ENCODE measurements around the gene SLC22A12. TPM values are rescaled to one million over a fixed set of nuclear protein-coding genes. Genes with fewer than 3 reads are reported as not detected.

The SLC22A12 gene
- total RNA-seq, 2 donors from 2014 or later, result not detected

DNA sequence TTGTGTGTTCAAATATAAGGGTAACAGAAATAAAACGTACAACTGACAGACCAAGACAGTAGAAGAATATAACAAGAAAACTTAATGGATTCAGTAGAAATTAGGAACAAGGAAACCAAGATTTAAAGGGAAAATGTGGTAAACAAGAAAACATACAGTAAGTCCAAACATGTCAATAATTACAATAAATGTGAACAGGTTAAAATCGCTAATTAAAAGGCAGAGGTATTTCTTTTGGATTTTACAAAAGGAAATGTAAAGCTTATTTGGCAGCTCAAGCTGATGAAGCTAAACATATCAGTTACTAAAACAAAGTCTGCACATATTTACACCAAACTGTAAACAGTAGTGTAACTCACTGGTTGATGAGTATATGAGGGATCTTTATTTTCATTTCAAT, 2.3 kb upstream of the SLC22A12 start:
- Mint-ChIP-seq H3K4me3 (no peak overlapping the region), H3K4me1 (no peaks in the 10 kb centered on the region), H3K9me3 (peaks cover 12% of the 10 kb centered on the region), H3K36me3 (ENCODE audit: low read depth) (no peaks in the 10 kb centered on the region), H3K27me3 (ENCODE audit: insufficient read depth) (peaks cover 13% of the 10 kb centered on the region), H3K27ac (no peak overlapping the region)
- H3K27ac ChIP-seq (ENCODE audit: low read depth, low read length), result no peak overlapping the region
- TF ChIP-seq, protein P1, sequence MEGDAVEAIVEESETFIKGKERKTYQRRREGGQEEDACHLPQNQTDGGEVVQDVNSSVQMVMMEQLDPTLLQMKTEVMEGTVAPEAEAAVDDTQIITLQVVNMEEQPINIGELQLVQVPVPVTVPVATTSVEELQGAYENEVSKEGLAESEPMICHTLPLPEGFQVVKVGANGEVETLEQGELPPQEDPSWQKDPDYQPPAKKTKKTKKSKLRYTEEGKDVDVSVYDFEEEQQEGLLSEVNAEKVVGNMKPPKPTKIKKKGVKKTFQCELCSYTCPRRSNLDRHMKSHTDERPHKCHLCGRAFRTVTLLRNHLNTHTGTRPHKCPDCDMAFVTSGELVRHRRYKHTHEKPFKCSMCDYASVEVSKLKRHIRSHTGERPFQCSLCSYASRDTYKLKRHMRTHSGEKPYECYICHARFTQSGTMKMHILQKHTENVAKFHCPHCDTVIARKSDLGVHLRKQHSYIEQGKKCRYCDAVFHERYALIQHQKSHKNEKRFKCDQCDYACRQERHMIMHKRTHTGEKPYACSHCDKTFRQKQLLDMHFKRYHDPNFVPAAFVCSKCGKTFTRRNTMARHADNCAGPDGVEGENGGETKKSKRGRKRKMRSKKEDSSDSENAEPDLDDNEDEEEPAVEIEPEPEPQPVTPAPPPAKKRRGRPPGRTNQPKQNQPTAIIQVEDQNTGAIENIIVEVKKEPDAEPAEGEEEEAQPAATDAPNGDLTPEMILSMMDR (conservative IDR thresholded peaks at IDR 0.05), result no peak
- 89 to 100% methylated on average over 1 of the region's 2 CpGs for WGBS, 2 experiments (ENCODE audit: insufficient coverage in 1 of 2, insufficient read length in 1 of 2)
- H3K36me3 ChIP-seq (ENCODE audit: control insufficient read depth, insufficient read depth, low read length), result no peaks in the 10 kb centered on the region
- no peaks in the 10 kb centered on the region for H3K27me3 ChIP-seq (ENCODE audit: control insufficient read depth, insufficient read depth, low read length, poor library complexity, severe bottlenecking)
- H3K4me1 ChIP-seq (ENCODE audit: control insufficient read depth, insufficient read depth, low read length), result no peaks in the 10 kb centered on the region
- H3K4me3 ChIP-seq (ENCODE audit: low read length), result no peak overlapping the region
- H3K9me3 ChIP-seq (ENCODE audit: control insufficient read depth, low read length), result peaks cover 5% of the 10 kb centered on the region
- H3K9ac ChIP-seq (ENCODE audit: extremely low read depth, low read length, poor library complexity, severe bottlenecking), result no peak overlapping the region
- no peak for DNase-seq

DNA sequence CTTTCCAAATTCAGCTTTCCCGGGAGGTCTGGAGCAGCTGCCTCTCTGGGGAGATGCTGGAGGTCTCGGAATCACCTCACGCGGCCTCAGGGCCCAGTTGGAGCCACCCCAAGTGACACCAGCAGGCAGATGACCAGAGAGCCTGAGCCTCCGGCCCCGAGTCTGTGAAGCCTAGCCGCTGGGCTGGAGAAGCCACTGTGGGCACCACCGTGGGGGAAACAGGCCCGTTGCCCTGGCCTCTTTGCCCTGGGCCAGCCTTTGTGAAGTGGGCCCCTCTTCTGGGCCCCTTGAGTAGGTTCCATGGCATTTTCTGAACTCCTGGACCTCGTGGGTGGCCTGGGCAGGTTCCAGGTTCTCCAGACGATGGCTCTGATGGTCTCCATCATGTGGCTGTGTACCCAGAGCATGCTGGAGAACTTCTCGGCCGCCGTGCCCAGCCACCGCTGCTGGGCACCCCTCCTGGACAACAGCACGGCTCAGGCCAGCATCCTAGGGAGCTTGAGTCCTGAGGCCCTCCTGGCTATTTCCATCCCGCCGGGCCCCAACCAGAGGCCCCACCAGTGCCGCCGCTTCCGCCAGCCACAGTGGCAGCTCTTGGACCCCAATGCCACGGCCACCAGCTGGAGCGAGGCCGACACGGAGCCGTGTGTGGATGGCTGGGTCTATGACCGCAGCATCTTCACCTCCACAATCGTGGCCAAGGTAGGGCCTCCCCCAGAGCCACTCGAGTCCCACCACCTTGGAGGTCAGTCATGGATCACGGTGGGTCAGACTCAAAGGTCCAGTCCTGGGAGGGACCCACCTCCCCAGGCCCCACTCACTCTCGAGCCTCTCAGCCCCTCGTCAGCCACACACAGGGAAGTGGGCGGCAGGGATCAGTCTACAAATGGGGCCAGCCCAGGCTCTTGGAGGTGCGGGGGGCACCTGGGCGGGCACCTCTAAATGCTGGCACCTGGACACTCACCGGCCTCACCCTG, 525 bp downstream of the SLC22A12 start:
- H3K4me3 Mint-ChIP-seq, result no peak overlapping the region
- no peaks in the 10 kb centered on the region for H3K4me1 Mint-ChIP-seq
- H3K27ac Mint-ChIP-seq, result no peak overlapping the region
- DNase-seq, result no peak
- H3K36me3 Mint-ChIP-seq (ENCODE audit: low read depth), result no peaks in the 10 kb centered on the region
- H3K4me3 ChIP-seq (ENCODE audit: low read length), result no peak overlapping the region
- TF ChIP-seq, protein P1 (conservative IDR thresholded peaks at IDR 0.05), result no peak
- no peak overlapping the region for H3K27ac ChIP-seq (ENCODE audit: low read depth, low read length)
- H3K9me3 ChIP-seq (ENCODE audit: control insufficient read depth, low read length), result peaks cover 12% of the 10 kb centered on the region
- no peak overlapping the region for H3K9ac ChIP-seq (ENCODE audit: extremely low read depth, low read length, poor library complexity, severe bottlenecking)
- 91 to 95% methylated on average over 14 to 36 of the region's 36 CpGs for WGBS, 2 experiments (ENCODE audit: insufficient coverage in 1 of 2, insufficient read length in 1 of 2)
- H3K36me3 ChIP-seq (ENCODE audit: control insufficient read depth, insufficient read depth, low read length), result no peaks in the 10 kb centered on the region
- no peaks in the 10 kb centered on the region for H3K4me1 ChIP-seq (ENCODE audit: control insufficient read depth, insufficient read depth, low read length)
- H3K9me3 Mint-ChIP-seq, result peaks cover 12% of the 10 kb centered on the region
- peaks cover 13% of the 10 kb centered on the region for H3K27me3 Mint-ChIP-seq (ENCODE audit: insufficient read depth)
- H3K27me3 ChIP-seq (ENCODE audit: control insufficient read depth, insufficient read depth, low read length, poor library complexity, severe bottlenecking), result no peaks in the 10 kb centered on the region

DNA sequence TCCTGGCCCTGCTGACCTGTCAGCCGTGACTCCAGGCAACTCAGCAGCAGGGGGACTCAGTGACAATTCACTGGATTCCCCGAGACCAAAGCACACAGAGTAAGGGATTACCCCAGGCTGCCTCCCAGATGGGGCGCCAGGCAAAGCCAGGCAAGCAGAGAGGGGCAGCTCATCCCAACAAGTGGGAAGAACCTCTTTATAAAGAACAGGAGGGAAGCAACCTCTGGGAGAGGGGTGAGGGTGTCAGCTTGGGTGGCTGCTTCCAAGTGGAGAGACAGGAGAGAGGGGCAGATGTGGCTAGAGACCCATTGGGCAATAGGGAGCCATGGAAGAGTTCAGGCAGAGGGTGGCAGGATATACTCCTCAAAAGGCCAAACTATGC, 1.2 kb downstream of the SLC22A12 start:
- H3K4me1 ChIP-seq (ENCODE audit: control insufficient read depth, insufficient read depth, low read length), result no peaks in the 10 kb centered on the region
- no peaks in the 10 kb centered on the region for H3K4me1 Mint-ChIP-seq
- H3K9me3 Mint-ChIP-seq, result peaks cover 12% of the 10 kb centered on the region
- H3K4me3 Mint-ChIP-seq, result no peak overlapping the region
- no peak overlapping the region for H3K4me3 ChIP-seq (ENCODE audit: low read length)
- no peak overlapping the region for H3K9ac ChIP-seq (ENCODE audit: extremely low read depth, low read length, poor library complexity, severe bottlenecking)
- H3K27ac ChIP-seq (ENCODE audit: low read depth, low read length), result no peak overlapping the region
- TF ChIP-seq, protein P1 (conservative IDR thresholded peaks at IDR 0.05), result no peak
- peaks cover 12% of the 10 kb centered on the region for H3K9me3 ChIP-seq (ENCODE audit: control insufficient read depth, low read length)
- no peaks in the 10 kb centered on the region for H3K36me3 ChIP-seq (ENCODE audit: control insufficient read depth, insufficient read depth, low read length)
- H3K27me3 ChIP-seq (ENCODE audit: control insufficient read depth, insufficient read depth, low read length, poor library complexity, severe bottlenecking), result no peaks in the 10 kb centered on the region
- H3K36me3 Mint-ChIP-seq (ENCODE audit: low read depth), result no peaks in the 10 kb centered on the region
- WGBS, 2 experiments (ENCODE audit: insufficient coverage in 1 of 2, insufficient read length in 1 of 2), result 90% methylated on average over 2 to 3 of the region's 3 CpGs
- no peak for DNase-seq
- H3K27me3 Mint-ChIP-seq (ENCODE audit: insufficient read depth), result peaks cover 13% of the 10 kb centered on the region
- H3K27ac Mint-ChIP-seq, result no peak overlapping the region

All from endodermal cell (in vitro differentiated cells).